HL-60 (cell line): ENCODE results near the gene ACOX3.

Experiments used
- DNase-seq, 2 experiments: peaks; one replicate each; pipeline ENCODE4 v3.0.0-alpha.2; 2010 to 2020; ENCODE audit warnings: low read depth in 1 of 2, low spot score in 1 of 2
- H3K27ac ChIP-seq: fragments of 250-450 bp; sonication (Bioruptor Pico); replicated peaks from 2 replicates; pipeline ENCODE4 v1.5.1; 2020; ENCODE audit warnings: mild to moderate bottlenecking, moderate library complexity
- H3K27me3 ChIP-seq: fragments of 250-450 bp; sonication (Bioruptor Pico); 2 replicates; pipeline ENCODE4 v1.5.1; 2021; ENCODE audit warnings: mild to moderate bottlenecking, moderate library complexity; ENCODE audit not compliant: insufficient read depth, poor library complexity, severe bottlenecking
- H3K4me3 ChIP-seq: replicated peaks from 2 replicates; pipeline ENCODE4 v1.5.1; 2011; ENCODE audit warnings: mild to moderate bottlenecking, control low read depth, low read length; ENCODE audit not compliant: insufficient read depth
- CTCF ChIP-seq: IDR thresholded peaks from one replicate; pipeline ENCODE4 v1.5.1; 2011; ENCODE audit warnings: low read length, control low read depth, inconsistent platforms; ENCODE audit not compliant: insufficient read depth
- GABPA ChIP-seq: IDR thresholded peaks from 2 replicates; pipeline ENCODE4 v1.6.1; 2012; ENCODE audit warnings: low read depth
- POLR2AphosphoS5 ChIP-seq: IDR thresholded peaks from 2 replicates; pipeline ENCODE4 v1.6.1; 2012; ENCODE audit warnings: low read depth
- REST ChIP-seq: IDR thresholded peaks from 2 replicates; pipeline ENCODE4 v1.6.1; 2012; ENCODE audit warnings: low read depth; ENCODE audit not compliant: insufficient replicate concordance
- SPI1 ChIP-seq: IDR thresholded peaks from 2 replicates; pipeline ENCODE4 v1.6.1; 2012; ENCODE audit warnings: low read depth, mild to moderate bottlenecking, borderline replicate concordance

ACOX3 gene

GRCh38 chr4:8355306-8355705 is 85.2 kb downstream of the ACOX3 start:
- Histone ChIP-seq H3K27me3 (no peaks in the 10 kb centered on the region), H3K4me3 (no peak overlapping the region)
- DNase-seq = no peak

GRCh38 chr4:8353912-8354453 is 86.5 kb downstream of the ACOX3 start:
- no peak for TF ChIP-seq SPI1
- no peak for TF ChIP-seq REST
- no peak for TF ChIP-seq POLR2AphosphoS5
- TF ChIP-seq CTCF = no peak
- no peak for TF ChIP-seq GABPA
- Histone ChIP-seq H3K27me3 (no peaks in the 10 kb centered on the region), H3K27ac (no peak overlapping the region), H3K4me3 (no peak overlapping the region)
- DNase-seq = no peak

More at GRCh38 chr4:8355306-8355705, 85.2 kb downstream of the ACOX3 start:
- H3K27ac ChIP-seq = no peak overlapping the region
- TF ChIP-seq REST = no peak
- no peak for TF ChIP-seq POLR2AphosphoS5
- no peak for TF ChIP-seq GABPA
- no peak for TF ChIP-seq SPI1
- TF ChIP-seq CTCF = no peak

GRCh38 chr4:8353158-8353669 is 87.3 kb downstream of the ACOX3 start:
- H3K27me3 ChIP-seq = no peaks in the 10 kb centered on the region
- DNase-seq = no peak
- no peak overlapping the region for H3K27ac ChIP-seq
- H3K4me3 ChIP-seq = no peak overlapping the region
- TF ChIP-seq CTCF (no peak), REST (no peak), SPI1 (no peak), GABPA (no peak), POLR2AphosphoS5 (no peak)
